Parathyroid adenoma (tissue), 2 donors: ENCODE results near the gene HS6ST3.

ENCODE experiments used
- H2AFZ ChIP-seq: fragments of 300-600 bp; sonication (generic); one replicate; pipeline ENCODE4 v1.7.0; 2017; ENCODE audit warnings: antibody characterized with exemption, mild to moderate bottlenecking
- H3K27ac ChIP-seq: fragments of 300-600 bp; sonication (generic); one replicate; pipeline ENCODE4 v1.7.0; 2017
- H3K27me3 ChIP-seq: fragments of 300-600 bp; sonication (generic); one replicate; pipeline ENCODE4 v1.7.0; 2017; ENCODE audit warnings: low read length; ENCODE audit not compliant: control insufficient read depth, insufficient read depth
- H3K36me3 ChIP-seq: fragments of 300-600 bp; sonication (generic); one replicate; pipeline ENCODE4 v1.7.0; 2017; ENCODE audit warnings: low read length; ENCODE audit not compliant: control insufficient read depth, insufficient read depth
- H3K4me1 ChIP-seq: fragments of 300-600 bp; sonication (generic); one replicate; pipeline ENCODE4 v1.7.0; 2017; ENCODE audit warnings: control low read depth
- H3K4me2 ChIP-seq: fragments of 300-600 bp; sonication (generic); one replicate; pipeline ENCODE4 v1.7.0; 2017; ENCODE audit warnings: low read length
- H3K4me3 ChIP-seq: fragments of 300-600 bp; sonication (generic); one replicate; pipeline ENCODE4 v1.7.0; 2017; ENCODE audit warnings: low read depth, low read length
- H3K79me2 ChIP-seq: fragments of 300-600 bp; sonication (generic); one replicate; pipeline ENCODE4 v1.7.0; 2017; ENCODE audit warnings: control low read depth
- H3K9ac ChIP-seq: fragments of 300-600 bp; sonication (generic); one replicate; pipeline ENCODE4 v1.7.0; 2017; ENCODE audit warnings: mild to moderate bottlenecking
- H3K9me3 ChIP-seq: fragments of 300-600 bp; sonication (generic); one replicate; pipeline ENCODE4 v1.7.0; 2017; ENCODE audit warnings: low read length; ENCODE audit not compliant: control insufficient read depth
- TF ChIP-seq, protein P1 (sequence below): fragments of 300-600 bp; sonication (generic); IDR thresholded peaks from one replicate; pipeline ENCODE4 v1.7.0; 2017; ENCODE audit warnings: antibody characterized with exemption, mild to moderate bottlenecking
- donor health status: primary hyperparathyroidism.

Gene HS6ST3

DNA sequence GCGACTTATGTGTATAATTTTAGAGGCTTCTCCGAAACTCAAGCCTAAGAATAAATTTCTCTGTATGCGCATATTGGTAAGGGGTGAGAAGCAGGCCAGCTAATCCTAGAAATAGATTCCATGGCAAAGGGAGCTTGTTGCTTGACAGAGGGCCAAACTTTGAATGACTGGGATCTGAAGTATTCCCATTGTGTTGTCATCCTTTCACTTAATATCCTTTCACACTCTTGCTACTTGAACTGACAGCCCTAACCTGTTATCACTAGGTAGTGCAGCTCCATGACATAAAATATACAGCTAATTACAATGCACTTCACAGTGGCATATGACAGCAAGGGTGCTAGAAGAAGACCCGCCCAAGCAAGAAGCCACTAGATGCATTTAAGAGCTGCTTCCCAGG lies 594.6 kb downstream of the HS6ST3 start:
- Histone ChIP-seq H3K4me3 (no peak overlapping the region), H3K9me3 (no peaks in the 10 kb centered on the region), H3K4me2 (no peak overlapping the region), H3K79me2 (no peaks in the 10 kb centered on the region), H3K27ac (no peak overlapping the region), H3K27me3 (no peaks in the 10 kb centered on the region), H2AFZ (no peak overlapping the region), H3K4me1 (no peaks in the 10 kb centered on the region), H3K9ac (no peak overlapping the region), H3K36me3 (no peaks in the 10 kb centered on the region)
- TF ChIP-seq, protein P1, sequence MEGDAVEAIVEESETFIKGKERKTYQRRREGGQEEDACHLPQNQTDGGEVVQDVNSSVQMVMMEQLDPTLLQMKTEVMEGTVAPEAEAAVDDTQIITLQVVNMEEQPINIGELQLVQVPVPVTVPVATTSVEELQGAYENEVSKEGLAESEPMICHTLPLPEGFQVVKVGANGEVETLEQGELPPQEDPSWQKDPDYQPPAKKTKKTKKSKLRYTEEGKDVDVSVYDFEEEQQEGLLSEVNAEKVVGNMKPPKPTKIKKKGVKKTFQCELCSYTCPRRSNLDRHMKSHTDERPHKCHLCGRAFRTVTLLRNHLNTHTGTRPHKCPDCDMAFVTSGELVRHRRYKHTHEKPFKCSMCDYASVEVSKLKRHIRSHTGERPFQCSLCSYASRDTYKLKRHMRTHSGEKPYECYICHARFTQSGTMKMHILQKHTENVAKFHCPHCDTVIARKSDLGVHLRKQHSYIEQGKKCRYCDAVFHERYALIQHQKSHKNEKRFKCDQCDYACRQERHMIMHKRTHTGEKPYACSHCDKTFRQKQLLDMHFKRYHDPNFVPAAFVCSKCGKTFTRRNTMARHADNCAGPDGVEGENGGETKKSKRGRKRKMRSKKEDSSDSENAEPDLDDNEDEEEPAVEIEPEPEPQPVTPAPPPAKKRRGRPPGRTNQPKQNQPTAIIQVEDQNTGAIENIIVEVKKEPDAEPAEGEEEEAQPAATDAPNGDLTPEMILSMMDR: no peak

- Histone ChIP-seq H3K27ac (no peak overlapping the region), H3K9ac (no peak overlapping the region), H3K36me3 (no peaks in the 10 kb centered on the region), H2AFZ (no peak overlapping the region), H3K79me2 (no peaks in the 10 kb centered on the region), H3K4me1 (no peaks in the 10 kb centered on the region), H3K4me2 (no peak overlapping the region), H3K9me3 (no peaks in the 10 kb centered on the region), H3K4me3 (no peak overlapping the region), H3K27me3 (no peaks in the 10 kb centered on the region)
- TF ChIP-seq, protein P1: no peak
Observed at GRCh38 chr13:96684907-96685306, 595.0 kb downstream of the HS6ST3 start.

GRCh38 chr13:96686286-96686685 lies 596.4 kb downstream of the HS6ST3 start:
- Histone ChIP-seq H3K27ac (no peak overlapping the region), H3K4me1 (no peaks in the 10 kb centered on the region), H3K79me2 (no peaks in the 10 kb centered on the region), H3K27me3 (no peaks in the 10 kb centered on the region), H3K9me3 (no peaks in the 10 kb centered on the region), H2AFZ (no peak overlapping the region), H3K4me2 (no peak overlapping the region), H3K4me3 (no peak overlapping the region), H3K36me3 (no peaks in the 10 kb centered on the region), H3K9ac (no peak overlapping the region)
- TF ChIP-seq, protein P1: no peak

GRCh38 chr13:96687191-96687590 lies 597.3 kb downstream of the HS6ST3 start:
- H3K9ac ChIP-seq: no peak overlapping the region
- TF ChIP-seq, protein P1: no peak
- H3K27ac ChIP-seq: no peak overlapping the region
- no peaks in the 10 kb centered on the region for H3K4me1 ChIP-seq
- H3K27me3 ChIP-seq: no peaks in the 10 kb centered on the region
- no peak overlapping the region for H2AFZ ChIP-seq
- H3K4me2 ChIP-seq: no peak overlapping the region
- no peaks in the 10 kb centered on the region for H3K79me2 ChIP-seq
- H3K36me3 ChIP-seq: no peaks in the 10 kb centered on the region
- no peaks in the 10 kb centered on the region for H3K9me3 ChIP-seq
- no peak overlapping the region for H3K4me3 ChIP-seq

GRCh38 chr13:96690998-96691397 lies 601.1 kb downstream of the HS6ST3 start:
- no peak overlapping the region for H3K27ac ChIP-seq
- H3K4me3 ChIP-seq: no peak overlapping the region
- no peaks in the 10 kb centered on the region for H3K36me3 ChIP-seq
- no peak overlapping the region for H3K4me2 ChIP-seq
- H3K9ac ChIP-seq: no peak overlapping the region
- H3K27me3 ChIP-seq: no peaks in the 10 kb centered on the region
- TF ChIP-seq, protein P1: no peak
- H3K9me3 ChIP-seq: no peaks in the 10 kb centered on the region
- H3K79me2 ChIP-seq: no peaks in the 10 kb centered on the region
- no peak overlapping the region for H2AFZ ChIP-seq
- H3K4me1 ChIP-seq: no peaks in the 10 kb centered on the region
